VCaP (cell line): ENCODE results near the gene LPIN3.

Source experiments
- H3K27ac ChIP-seq: fragments of 450-650 bp; 2 replicates; pipeline ENCODE4 v1.5.1; 2017
- CTCF ChIP-seq: fragments of 450-650 bp; conservative IDR thresholded peaks from 2 replicates; pipeline ENCODE4 v1.5.1; 2017; ENCODE audit warnings: mild to moderate bottlenecking, moderate library complexity

Gene LPIN3

DNA sequence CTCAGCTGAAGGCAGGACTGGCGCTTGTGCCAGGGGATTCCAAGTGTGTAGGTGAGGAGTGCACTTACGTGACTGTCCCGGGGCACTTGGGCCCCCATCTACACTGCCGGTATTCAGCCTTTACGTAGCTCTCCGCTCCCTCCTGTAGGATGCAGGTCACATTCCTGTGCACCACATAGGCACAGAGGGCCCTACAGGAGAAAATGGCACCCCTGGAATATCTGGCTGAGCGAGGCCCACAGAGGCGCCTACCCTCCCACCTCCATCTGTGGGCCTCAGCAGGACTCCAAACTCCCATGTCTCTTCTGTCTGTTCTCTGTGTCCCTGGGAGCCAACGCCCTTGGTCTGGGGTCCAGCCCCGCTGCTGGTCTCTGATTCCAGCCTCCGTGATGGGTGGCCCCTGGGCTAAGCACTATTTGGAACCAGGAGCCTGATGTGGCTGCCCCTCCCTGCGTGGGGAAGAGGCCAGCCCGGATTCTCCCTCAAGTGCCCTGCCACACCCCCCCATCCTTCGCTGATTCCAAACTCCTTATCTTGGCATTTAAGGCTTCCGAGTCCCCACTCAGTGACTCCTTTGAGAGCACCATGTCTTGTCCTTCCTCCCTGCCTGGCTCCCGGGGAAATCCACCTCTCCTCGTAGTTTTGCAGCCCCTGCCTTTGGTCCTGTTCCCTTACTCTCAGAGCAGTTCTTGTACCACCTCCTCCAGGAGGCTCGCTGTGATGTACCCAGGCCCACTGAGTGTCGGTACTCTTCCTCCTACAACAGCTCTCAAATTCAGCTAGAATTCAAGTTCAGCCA is 24.5 kb downstream of the LPIN3 start:
- H3K27ac ChIP-seq: no peak overlapping the region
- no peak for TF ChIP-seq CTCF

- TF ChIP-seq CTCF: no peak
- peak overlapping the region; percentile 24; the same call in 1 of the 2 replicates for H3K27ac ChIP-seq
Measured at GRCh38 chr20:41365777-41366545, 25.3 kb downstream of the LPIN3 start.

GRCh38 chr20:41366546-41367392 is 26.1 kb downstream of the LPIN3 start, which contains the start of gene EMILIN3:
TSS of gene EMILIN3 (minus strand) at chr20:41366818. CDS start at chr20:41366634, 184 bp downstream.
- TF ChIP-seq CTCF: no peak
- peak within 1 kb of the TSS; percentile 24; the same call in 1 of the 2 replicates for H3K27ac ChIP-seq

GRCh38 chr20:41367393-41367695 is 26.7 kb downstream of the LPIN3 start:
- no peak overlapping the region for H3K27ac ChIP-seq
- no peak for TF ChIP-seq CTCF

- TF ChIP-seq CTCF: no peak
- no peak overlapping the region for H3K27ac ChIP-seq
Measured at GRCh38 chr20:41367956-41368355, 27.3 kb downstream of the LPIN3 start.

- no peak for TF ChIP-seq CTCF
- H3K27ac ChIP-seq: no peak overlapping the region
Measured at GRCh38 chr20:41369673-41370072, 29.1 kb downstream of the LPIN3 start.

DNA sequence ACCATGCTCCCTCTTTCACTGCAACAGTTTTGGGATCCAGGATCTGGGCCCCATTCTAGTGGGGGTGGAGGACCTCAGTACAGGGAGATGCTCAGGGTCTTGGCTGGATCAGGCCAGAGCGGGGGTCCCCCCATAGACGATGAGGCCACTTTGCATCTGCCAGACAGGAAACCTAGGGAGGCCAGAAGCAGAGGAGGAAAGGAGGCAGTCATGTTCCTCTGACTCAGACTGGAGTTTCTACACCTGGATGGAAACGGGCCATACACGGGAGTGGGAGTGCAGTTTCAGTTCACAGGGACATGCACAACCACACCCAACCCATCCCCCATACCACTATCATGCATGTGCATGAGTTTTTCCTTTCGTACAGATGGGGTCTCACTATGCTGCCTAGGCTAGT is 29.6 kb downstream of the LPIN3 start:
- TF ChIP-seq CTCF: no peak
- no peak overlapping the region for H3K27ac ChIP-seq
